HG03354 (cell line): ENCODE results near the gene C12orf75.
"Not testable (repeated sequence)": the region's sequence is repeated elsewhere in the genome, so short reads cannot be mapped to it uniquely, and the experiment has no call there.

Source experiments
- ATAC-seq: cut with Tn5 transposase; IDR thresholded peaks from one replicate; pipeline ENCODE4 v1.9.1; 2021; ENCODE audit warnings: mild to moderate bottlenecking; ENCODE audit not compliant: unreplicated experiment, poor library complexity, severe bottlenecking

Gene C12orf75

GRCh38 chr12:105308839-105309238 lies 21.7 kb upstream of the C12orf75 start:
- not testable (repeated sequence) for ATAC-seq

GRCh38 chr12:105309384-105309783 lies 21.1 kb upstream of the C12orf75 start:
- ATAC-seq: not testable (repeated sequence)

- ATAC-seq: not testable (repeated sequence)
Observed at GRCh38 chr12:105310476-105311085, 19.9 kb upstream of the C12orf75 start.

- not testable (repeated sequence) for ATAC-seq
Observed at GRCh38 chr12:105311936-105312335, 18.6 kb upstream of the C12orf75 start.

- ATAC-seq: not testable (repeated sequence)
Observed at GRCh38 chr12:105313755-105314154, 16.7 kb upstream of the C12orf75 start.

- ATAC-seq: no peak
Observed at GRCh38 chr12:105315130-105315529, 15.4 kb upstream of the C12orf75 start.

GRCh38 chr12:105315726-105316125 lies 14.8 kb upstream of the C12orf75 start:
- no peak for ATAC-seq

GRCh38 chr12:105316931-105317852 lies 13.3 kb upstream of the C12orf75 start:
- no peak for ATAC-seq

- no peak for ATAC-seq
Observed at GRCh38 chr12:105317942-105318621, 12.4 kb upstream of the C12orf75 start.

- peak; percentile 50 for ATAC-seq
Observed at GRCh38 chr12:105318651-105319483, 11.6 kb upstream of the C12orf75 start.

GRCh38 chr12:105319691-105320209 lies 10.7 kb upstream of the C12orf75 start:
- ATAC-seq: no peak

- ATAC-seq: no peak
Observed at GRCh38 chr12:105321125-105321524, 9.4 kb upstream of the C12orf75 start.

- no peak for ATAC-seq
Observed at GRCh38 chr12:105322070-105322469, 8.4 kb upstream of the C12orf75 start.

- ATAC-seq: no peak
Observed at GRCh38 chr12:105324704-105325103, 5.8 kb upstream of the C12orf75 start.

GRCh38 chr12:105325117-105325516 lies 5.4 kb upstream of the C12orf75 start:
- no peak for ATAC-seq

- peak; percentile 4 for ATAC-seq
Observed at GRCh38 chr12:105329926-105330282, 587 bp upstream of the C12orf75 start.

GRCh38 chr12:105330931-105331804 lies 677 bp downstream of the C12orf75 start:
- peak; percentile 17 for ATAC-seq

GRCh38 chr12:105331805-105332251 lies 1.3 kb downstream of the C12orf75 start:
- ATAC-seq: no peak
